Activated CD8-positive, alpha-beta T cell treated with anti-CD3 and anti-CD28 coated beads, Interleukin-2, amount 10 ng/mL, durations not matched to agents 7 days and 5 days (primary cell): Measurements from ENCODE around the gene CACFD1. TPM values are rescaled to one million over a fixed set of nuclear protein-coding genes. Genes with fewer than 3 reads are reported as not detected.

Source experiments
- ATAC-seq: fragments of 150-1000 bp; cut with Tn5 transposase; one replicate; pipeline ENCODE4 v1.10.0; 2021; ENCODE audit warnings: moderate library complexity
- CTCF ChIA-PET: fragments of 350-600 bp; sonication (Branson Sonifier 250); formaldehyde crosslinking; loops from one replicate; lab custom pipeline; 2021; ENCODE audit warnings: antibody characterized with exemption; lab: Charles Lee
- POLR2A ChIA-PET: fragments of 350-600 bp; sonication (Branson Sonifier 250); formaldehyde crosslinking; loops from one replicate; lab custom pipeline; 2021; ENCODE audit warnings: antibody characterized with exemption; lab: Charles Lee
- DNase-seq: peaks from one replicate; pipeline ENCODE4 v3.0.0-alpha.2; 2020
- H3K27ac Mint-ChIP-seq: one replicate; pipeline ENCODE4 v1.8.0; 2021; ENCODE audit warnings: mild to moderate bottlenecking, mixed read lengths
- H3K27me3 Mint-ChIP-seq: one replicate; pipeline ENCODE4 v1.8.0; 2021; ENCODE audit warnings: low read depth, mixed read lengths
- H3K36me3 Mint-ChIP-seq: one replicate; pipeline ENCODE4 v1.8.0; 2021; ENCODE audit warnings: low read depth, mixed read lengths
- H3K4me1 Mint-ChIP-seq: one replicate; pipeline ENCODE4 v1.8.0; 2021; ENCODE audit warnings: low read depth, mixed read lengths
- H3K4me3 Mint-ChIP-seq: one replicate; pipeline ENCODE4 v1.8.0; 2021; ENCODE audit warnings: mild to moderate bottlenecking, mixed read lengths
- H3K9me3 Mint-ChIP-seq: one replicate; pipeline ENCODE4 v1.8.0; 2022; ENCODE audit warnings: mixed read lengths; ENCODE audit not compliant: insufficient read depth
- total RNA-seq, 2 experiments: library from RNA; stranded (reverse); gene quantifications; one replicate each; pipeline ENCODE4 v1.2.3, GENCODE V29; 2021

The CACFD1 gene
- total RNA-seq, 2 experiments from 2014 or later: 1.3 to 2.4 TPM

DNA sequence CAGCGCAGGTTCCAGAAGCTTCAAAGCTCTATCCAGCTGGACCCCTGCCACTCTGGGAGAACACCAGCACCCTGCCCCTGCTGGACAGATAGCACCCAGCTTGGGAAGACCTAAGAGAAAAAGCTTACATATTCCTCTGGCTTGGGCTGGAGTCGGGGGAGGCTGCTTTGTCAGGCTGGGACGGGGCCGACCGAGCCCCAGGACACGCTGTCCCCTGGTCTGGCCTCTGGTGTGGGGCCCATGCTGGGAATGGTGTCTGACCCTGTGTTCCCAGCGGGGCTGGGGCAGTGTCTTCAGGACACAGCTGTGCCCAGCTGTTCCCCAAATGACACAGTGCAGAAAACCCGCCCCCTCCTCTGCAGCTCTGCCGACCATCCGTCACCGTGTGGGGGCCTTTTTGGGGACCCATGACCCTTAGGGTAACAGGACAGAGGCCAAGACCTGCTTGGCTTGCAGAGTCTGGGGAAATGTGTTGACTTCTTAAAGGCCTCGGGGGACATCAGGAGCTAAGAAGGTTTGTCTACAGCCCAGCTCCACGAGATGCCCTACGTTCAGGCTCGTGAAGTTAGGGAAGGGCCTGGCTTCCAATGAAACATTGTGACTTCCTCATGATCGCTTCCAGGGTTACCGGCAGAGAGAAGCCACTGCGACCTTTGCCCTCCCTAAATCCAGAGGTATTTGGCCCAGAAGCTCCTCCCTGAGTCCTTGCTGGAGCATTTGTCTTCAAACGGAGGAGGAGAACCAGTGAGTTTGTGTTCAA lies 39.5 kb downstream of the CACFD1 start:
- no peak overlapping the region for H3K27ac Mint-ChIP-seq
- H3K4me1 Mint-ChIP-seq: no peaks in the 10 kb centered on the region
- POLR2A ChIA-PET: interaction anchor here (0.7 kb wide), 1 partner anchor 8 kb away, joined by 4 read pairs; no protein-coding TSS in a partner anchor
- H3K4me3 Mint-ChIP-seq: no peak overlapping the region
- CTCF ChIA-PET: interaction anchor here (1.0 kb wide), 1 partner anchor 13 kb away, joined by 3 read pairs; no protein-coding TSS in a partner anchor
- no peaks in the 10 kb centered on the region for H3K36me3 Mint-ChIP-seq
- ATAC-seq (no peak), DNase-seq (no peak)
- H3K9me3 Mint-ChIP-seq: peaks cover 22% of the 10 kb centered on the region
- peaks cover 18% of the 10 kb centered on the region for H3K27me3 Mint-ChIP-seq

DNA sequence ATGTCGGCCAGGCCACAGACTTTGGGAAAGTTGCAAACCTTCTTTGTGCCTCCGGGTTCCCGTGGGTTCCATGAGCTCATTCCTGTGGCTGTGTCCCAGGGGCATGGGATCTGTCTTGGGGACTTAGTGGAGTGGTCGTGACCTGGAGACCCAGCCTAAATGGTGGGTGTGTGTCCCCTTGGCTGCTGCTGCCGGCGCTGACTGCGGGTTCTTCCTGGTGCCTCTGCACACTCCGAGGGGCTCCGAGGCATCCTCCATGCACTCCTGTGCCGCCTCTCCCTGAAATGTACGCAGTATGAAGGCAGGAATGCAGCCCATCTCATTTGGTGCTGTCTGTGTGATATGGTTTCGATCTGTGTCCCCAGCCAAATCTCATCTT lies 40.1 kb downstream of the CACFD1 start:
- no peaks in the 10 kb centered on the region for H3K4me1 Mint-ChIP-seq
- H3K9me3 Mint-ChIP-seq: peaks cover 22% of the 10 kb centered on the region
- POLR2A ChIA-PET: interaction anchor here (1.6 kb wide), 1 partner anchor 9 kb away, joined by 4 read pairs; no protein-coding TSS in a partner anchor
- H3K27ac Mint-ChIP-seq: no peak overlapping the region
- CTCF ChIA-PET: interaction anchor here (1.0 kb wide), 1 partner anchor 13 kb away, joined by 3 read pairs; no protein-coding TSS in a partner anchor
- H3K36me3 Mint-ChIP-seq: no peaks in the 10 kb centered on the region
- peaks cover 18% of the 10 kb centered on the region for H3K27me3 Mint-ChIP-seq
- DNase-seq: no peak
- no peak overlapping the region for H3K4me3 Mint-ChIP-seq
- no peak for ATAC-seq

DNA sequence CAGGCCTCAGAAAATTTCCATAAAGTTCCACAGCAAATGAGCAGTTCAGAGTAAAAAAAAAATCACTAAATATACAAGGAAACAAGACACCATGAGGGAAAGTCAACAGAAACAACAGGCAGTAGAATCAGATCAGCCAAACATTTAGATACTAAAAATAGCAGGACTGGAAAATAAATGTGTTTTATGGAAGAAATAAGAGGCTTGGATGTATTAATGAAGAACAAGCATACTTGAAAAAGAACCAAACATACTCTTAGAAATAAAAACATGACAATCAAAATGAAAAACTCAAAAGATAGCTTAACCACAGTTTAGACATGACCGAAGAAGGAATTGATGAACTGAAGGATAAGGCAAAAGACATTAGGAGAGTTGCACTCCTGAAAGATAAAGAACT lies 42.3 kb downstream of the CACFD1 start:
- Mint-ChIP-seq H3K36me3 (no peaks in the 10 kb centered on the region), H3K27ac (no peak overlapping the region), H3K4me1 (no peaks in the 10 kb centered on the region), H3K4me3 (no peak overlapping the region), H3K27me3 (peaks cover 18% of the 10 kb centered on the region), H3K9me3 (peaks cover 22% of the 10 kb centered on the region)
- no peak for ATAC-seq
- no peak for DNase-seq
- ChIA-PET POLR2A (no interaction called here), CTCF (no interaction called here)

DNA sequence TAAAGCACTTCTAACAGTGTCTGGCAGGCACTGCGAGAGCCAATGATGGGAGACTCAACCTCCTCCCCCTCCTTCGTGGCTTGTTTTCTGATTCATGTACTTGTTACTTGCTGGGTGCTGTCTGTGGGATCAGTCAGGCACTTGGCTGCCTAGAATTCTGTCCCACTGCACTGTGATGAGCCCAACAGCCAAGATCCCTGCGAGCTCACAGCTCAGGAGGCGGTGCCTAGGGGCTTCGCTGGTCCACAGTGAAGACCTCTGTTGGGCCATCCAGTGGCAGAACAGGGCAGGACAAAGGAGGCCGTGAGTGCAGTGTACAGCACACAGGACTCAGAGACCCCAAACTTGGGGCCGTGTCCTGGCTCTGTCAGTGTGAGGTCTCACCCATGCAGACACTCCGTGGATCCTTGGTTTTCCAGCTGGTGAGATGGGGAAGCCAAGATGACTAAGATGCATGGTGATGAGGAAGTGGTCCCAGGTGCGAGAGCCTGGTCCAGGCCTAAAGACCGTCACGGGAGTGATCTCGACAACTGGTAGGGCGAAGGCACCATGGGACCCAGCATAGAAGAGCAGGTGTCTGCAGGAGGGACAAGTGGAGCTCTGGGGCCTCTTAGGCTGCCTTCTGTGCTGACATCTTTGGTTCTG lies 45.5 kb downstream of the CACFD1 start:
- CTCF ChIA-PET: no interaction called here
- H3K9me3 Mint-ChIP-seq: peaks cover 22% of the 10 kb centered on the region
- H3K4me3 Mint-ChIP-seq: no peak overlapping the region
- no peak overlapping the region for H3K27ac Mint-ChIP-seq
- peaks cover 15% of the 10 kb centered on the region for H3K27me3 Mint-ChIP-seq
- no peak for ATAC-seq
- DNase-seq: no peak
- peaks cover 17% of the 10 kb centered on the region for H3K4me1 Mint-ChIP-seq
- no peaks in the 10 kb centered on the region for H3K36me3 Mint-ChIP-seq
- POLR2A ChIA-PET: interaction anchor here (0.5 to 0.7 kb wide), 2 partner anchors 10 to 46 kb away, joined by 4 to 5 read pairs; partner anchors contain the start of gene CACFD1

DNA sequence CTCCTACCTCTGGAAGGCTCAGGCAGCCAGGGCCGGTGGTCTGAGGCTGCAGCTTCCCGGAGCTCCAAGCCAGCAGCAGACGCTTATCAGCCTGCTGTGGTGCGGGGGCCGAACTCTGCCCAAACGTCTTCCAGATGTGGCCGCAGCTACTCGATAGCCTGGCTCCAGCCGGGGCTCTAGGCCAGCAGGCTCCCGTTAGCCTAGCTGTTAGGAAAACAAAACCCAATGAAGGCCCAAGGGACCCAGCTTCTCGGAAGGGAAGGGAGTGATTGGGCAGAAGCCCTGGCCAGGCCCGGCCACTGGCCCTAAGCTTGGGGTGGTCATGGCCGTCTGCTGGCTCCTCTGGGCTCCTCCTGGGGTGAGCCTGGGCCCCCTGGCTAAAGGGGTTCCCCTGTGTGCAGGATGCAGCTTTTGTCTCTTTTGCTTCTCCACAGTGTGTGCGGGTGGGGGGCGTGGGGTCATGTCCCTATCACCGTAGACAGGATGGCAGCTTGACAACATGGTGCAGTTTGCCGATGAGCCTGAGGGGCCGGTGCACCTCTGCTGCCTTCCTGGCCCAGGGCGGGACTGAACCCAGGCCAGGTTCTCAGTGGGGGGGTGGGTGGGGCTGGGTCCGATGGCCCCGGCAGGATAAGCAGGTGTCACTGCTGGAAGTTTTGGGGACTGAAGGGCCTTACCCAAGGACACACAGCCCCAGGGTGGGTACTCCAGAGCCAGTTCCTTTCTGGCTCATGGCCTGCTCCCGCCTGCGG lies 46.3 kb downstream of the CACFD1 start:
- Mint-ChIP-seq H3K27me3 (peaks cover 9% of the 10 kb centered on the region), H3K36me3 (no peaks in the 10 kb centered on the region), H3K9me3 (peaks cover 20% of the 10 kb centered on the region), H3K4me1 (peaks cover 17% of the 10 kb centered on the region), H3K4me3 (no peak overlapping the region), H3K27ac (no peak overlapping the region)
- no peak for ATAC-seq
- ChIA-PET POLR2A (interaction anchor here (0.5 to 0.7 kb wide), 2 partner anchors 10 to 46 kb away, joined by 4 to 5 read pairs; partner anchors contain the start of gene CACFD1), CTCF (no interaction called here)
- DNase-seq: no peak

DNA sequence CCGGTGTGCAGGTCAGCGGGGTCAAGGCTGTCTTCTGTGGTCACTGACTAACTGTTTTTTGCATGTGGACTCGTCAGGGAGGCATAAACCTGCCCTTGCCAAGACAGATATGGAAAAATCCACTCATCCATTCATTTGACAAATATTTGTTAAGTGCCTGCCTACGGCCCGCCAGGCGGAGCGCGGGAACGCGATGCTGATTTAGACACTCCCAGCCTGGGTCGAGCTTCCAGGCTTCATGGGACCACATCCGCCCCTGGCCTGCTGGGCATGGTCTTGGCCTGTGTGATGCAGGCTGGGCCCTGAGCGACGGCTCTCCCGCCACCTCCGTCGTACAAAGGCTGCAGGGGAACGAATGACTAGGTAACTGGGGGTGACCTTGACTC lies 46.9 kb downstream of the CACFD1 start:
- ATAC-seq (no peak), DNase-seq (no peak)
- Mint-ChIP-seq H3K27me3 (peaks cover 6% of the 10 kb centered on the region), H3K4me1 (peaks cover 17% of the 10 kb centered on the region), H3K9me3 (peaks cover 14% of the 10 kb centered on the region), H3K27ac (no peak overlapping the region), H3K4me3 (no peak overlapping the region), H3K36me3 (no peaks in the 10 kb centered on the region)
- POLR2A ChIA-PET: no interaction called here
- CTCF ChIA-PET: no interaction called here

DNA sequence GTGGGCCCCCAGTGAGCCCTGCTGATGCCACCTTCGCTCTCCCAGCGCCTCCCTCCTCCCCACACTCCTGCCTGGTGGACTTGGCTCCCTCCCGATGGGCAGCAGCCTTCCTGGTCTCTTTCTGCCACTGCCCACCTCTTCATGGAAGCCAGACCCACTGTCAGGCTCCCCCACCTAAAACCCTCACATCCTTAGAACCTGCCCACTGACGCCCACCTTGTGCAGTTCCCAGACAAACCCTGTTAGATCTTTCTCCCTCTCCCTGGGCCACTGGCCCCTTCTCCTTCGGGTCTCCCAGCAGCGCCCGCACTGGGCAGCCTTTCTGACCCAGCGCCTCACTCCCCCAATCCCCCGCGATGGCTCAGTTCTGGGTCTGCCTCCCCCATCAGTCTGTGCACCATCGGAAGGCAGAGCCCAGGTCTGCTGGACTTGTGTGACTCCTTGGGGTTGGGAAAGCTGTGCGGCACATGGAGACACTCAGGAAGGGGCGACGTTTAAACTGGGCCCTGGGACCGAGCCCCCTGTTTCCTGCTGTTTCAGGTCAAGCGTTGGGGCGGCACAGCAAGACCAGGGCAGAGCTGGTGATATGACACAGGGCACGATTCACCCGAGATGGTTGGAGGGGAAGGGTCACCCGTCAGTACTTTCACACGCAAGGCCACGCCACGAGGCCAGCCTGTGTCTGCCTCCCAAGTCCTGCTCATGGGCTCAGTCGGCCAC lies 47.6 kb downstream of the CACFD1 start:
- POLR2A ChIA-PET: interaction anchor here (0.8 kb wide), 1 partner anchor 9 kb away, joined by 4 read pairs; no protein-coding TSS in a partner anchor
- Mint-ChIP-seq H3K27ac (peak overlapping the region; percentile 56), H3K4me3 (no peak overlapping the region), H3K4me1 (peaks cover 17% of the 10 kb centered on the region), H3K36me3 (no peaks in the 10 kb centered on the region), H3K9me3 (peaks cover 7% of the 10 kb centered on the region), H3K27me3 (peaks cover 3% of the 10 kb centered on the region)
- CTCF ChIA-PET: no interaction called here
- DNase-seq (no peak), ATAC-seq (no peak)

DNA sequence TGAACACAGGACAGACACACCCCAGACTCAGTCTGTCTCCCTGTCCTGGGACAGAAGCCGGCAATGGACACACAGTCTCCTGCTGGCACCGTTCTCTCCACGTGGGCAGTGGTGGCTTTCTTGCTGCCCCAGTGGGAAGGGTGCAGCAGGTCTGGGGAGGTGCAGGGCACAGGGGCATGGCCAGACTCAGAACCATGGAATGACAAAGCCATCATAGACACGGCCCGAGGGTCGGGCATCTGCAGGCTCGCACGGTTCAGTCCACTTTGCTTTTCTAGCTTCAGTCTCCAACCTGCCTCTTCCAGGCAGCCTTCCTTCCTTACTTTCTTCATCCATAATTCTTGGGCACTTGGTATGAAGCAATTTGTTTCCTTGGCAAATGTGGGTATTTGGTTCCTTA lies 48.3 kb downstream of the CACFD1 start:
- Mint-ChIP-seq H3K27me3 (no peaks in the 10 kb centered on the region), H3K27ac (no peak overlapping the region), H3K4me3 (no peak overlapping the region), H3K36me3 (no peaks in the 10 kb centered on the region), H3K4me1 (peaks cover 17% of the 10 kb centered on the region), H3K9me3 (peaks cover 3% of the 10 kb centered on the region)
- DNase-seq (no peak), ATAC-seq (no peak)
- ChIA-PET CTCF (no interaction called here), POLR2A (no interaction called here)

DNA sequence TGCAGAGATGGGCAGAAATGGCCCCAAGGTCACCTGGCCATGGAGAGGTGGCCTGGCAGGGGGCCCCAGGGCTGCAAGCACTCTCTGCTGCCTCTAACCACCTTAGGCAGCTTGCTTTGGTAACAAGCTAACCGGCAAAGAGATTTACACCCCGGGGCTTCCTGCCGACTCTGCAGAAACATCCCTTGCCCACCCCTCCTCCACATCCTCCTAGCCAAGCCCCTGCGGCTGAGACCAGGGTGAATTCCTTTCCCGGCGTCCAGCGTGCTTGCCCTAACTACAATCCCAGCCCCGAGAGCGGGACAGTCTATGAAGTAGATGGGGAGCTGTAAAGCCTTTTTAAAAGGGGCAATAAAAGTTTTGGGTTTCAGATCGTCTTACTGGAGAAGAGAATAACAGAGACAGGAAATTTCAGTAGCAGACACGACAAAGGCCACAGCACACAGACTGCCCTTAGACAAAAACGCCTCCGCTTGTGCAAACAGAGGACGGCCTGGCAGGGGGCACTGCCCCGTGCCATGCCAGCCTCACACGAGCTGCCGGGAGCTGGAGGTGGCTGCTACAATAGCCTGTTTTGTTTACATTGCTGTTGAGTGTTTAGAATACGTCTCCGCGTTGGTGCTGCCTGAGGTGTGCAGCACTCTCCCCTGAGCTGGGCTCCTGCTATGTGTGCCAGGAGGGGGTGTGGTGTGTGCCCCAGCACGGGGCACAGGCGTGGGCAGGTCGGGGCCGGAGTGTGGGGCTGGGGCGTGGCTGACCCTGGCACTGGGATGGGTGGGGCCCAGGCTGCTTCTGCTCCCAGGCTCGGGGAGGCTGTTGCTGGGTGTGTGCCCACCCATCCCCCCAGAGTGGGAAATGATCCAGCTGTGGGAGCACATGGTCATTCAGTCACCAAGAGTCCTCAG lies 49.7 kb downstream of the CACFD1 start:
- DNase-seq (peak; percentile 64), ATAC-seq (peak; percentile 74)
- Mint-ChIP-seq H3K27me3 (no peaks in the 10 kb centered on the region), H3K4me1 (peaks cover 17% of the 10 kb centered on the region), H3K27ac (peak overlapping the region; percentile 89), H3K36me3 (no peaks in the 10 kb centered on the region), H3K9me3 (no peaks in the 10 kb centered on the region), H3K4me3 (peak overlapping the region; percentile 65)
- POLR2A ChIA-PET: interaction anchor here (0.6 to 1.5 kb wide), 6 partner anchors 9 to 113 kb away, joined by 3 to 4 read pairs (median 4); no protein-coding TSS in a partner anchor
- CTCF ChIA-PET: interaction anchor here (1.0 to 1.8 kb wide), 3 partner anchors 20 to 50 kb away, joined by 3 to 11 read pairs (median 3); partner anchors contain the start of gene CACFD1

DNA sequence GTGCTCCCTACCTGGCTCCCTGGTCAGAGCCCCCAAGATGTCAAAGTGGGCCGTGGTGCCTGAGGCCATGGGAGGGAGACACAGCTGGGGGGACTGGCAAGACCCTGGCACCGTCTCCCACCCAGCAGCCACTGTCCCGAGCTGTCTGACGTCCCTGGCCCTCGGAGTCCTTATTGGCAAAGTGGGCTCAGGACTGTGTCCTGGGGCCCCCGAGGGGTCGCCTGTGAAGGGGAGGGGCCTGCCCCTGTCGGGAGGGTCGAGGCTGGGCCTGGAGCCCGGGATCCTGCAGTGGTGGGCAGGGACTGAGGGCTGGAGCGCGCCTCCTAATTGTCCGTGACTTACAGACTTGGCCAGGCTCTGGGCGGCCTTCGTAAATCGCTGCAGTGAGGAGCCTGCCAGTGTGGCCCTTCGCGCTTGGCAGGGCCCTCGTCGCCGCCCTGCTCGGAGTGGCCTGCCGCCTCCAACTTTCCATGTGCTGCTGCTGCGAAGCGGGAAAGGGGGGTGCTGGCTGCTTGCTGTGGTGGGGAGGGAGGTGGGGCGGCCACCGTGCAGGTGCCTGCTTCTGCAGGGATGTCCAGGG lies 51.2 kb downstream of the CACFD1 start:
- H3K27ac Mint-ChIP-seq: no peak overlapping the region
- ATAC-seq (no peak), DNase-seq (no peak)
- H3K27me3 Mint-ChIP-seq: no peaks in the 10 kb centered on the region
- ChIA-PET POLR2A (no interaction called here), CTCF (no interaction called here)
- no peaks in the 10 kb centered on the region for H3K9me3 Mint-ChIP-seq
- H3K4me3 Mint-ChIP-seq: no peak overlapping the region
- H3K4me1 Mint-ChIP-seq: peaks cover 17% of the 10 kb centered on the region
- no peaks in the 10 kb centered on the region for H3K36me3 Mint-ChIP-seq
